ENCODE data around the gene MICALL1.

DNA sequence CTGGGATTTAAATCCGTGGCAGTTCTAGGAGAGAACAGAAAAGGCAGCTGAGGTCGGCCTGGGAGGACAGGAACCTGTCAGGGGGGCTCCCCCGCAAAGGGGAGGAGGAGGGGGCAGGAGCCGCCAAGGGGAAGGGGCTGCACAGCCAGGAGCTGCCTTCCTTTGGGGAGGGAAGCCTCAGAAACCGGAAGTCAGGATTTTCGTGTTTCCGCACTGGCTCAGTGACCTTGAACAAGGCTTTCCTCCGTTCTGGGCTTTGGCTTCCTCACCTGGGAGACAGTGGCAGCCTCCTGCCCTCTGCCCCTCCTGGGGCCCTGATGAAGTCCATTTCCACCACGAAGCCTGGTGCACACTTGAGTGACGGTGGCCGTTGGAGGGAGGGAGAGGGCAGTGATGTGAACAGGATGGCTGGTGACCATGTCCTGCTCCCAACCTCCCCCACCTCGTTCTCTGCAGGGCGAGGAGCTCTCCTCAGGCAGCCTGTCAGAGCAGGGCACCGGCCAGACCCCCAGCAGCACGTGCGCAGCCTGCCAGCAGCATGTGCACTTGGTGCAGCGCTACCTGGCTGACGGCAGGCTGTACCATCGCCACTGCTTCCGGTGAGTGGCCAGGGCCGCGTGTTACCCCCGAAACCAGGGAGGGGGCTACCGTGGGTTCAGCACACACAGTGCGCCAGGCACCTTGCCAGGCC, 12.6 kb downstream of the MICALL1 start:
- TF ChIP-seq TCF12 (IDR thresholded peaks at IDR 0.05; ENCODE audit: low read depth) (no peak), ZBTB7A (IDR thresholded peaks at IDR 0.05; ENCODE audit: low read depth) (no peak), EP300 (IDR thresholded peaks at IDR 0.05; ENCODE audit: borderline replicate concordance) (no peak), YY1 (IDR thresholded peaks at IDR 0.05; ENCODE audit: low read depth) (no peak)
- TF ChIP-seq, protein P1, sequence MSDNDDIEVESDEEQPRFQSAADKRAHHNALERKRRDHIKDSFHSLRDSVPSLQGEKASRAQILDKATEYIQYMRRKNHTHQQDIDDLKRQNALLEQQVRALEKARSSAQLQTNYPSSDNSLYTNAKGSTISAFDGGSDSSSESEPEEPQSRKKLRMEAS (IDR thresholded peaks at IDR 0.05), result no peak
